Measurements from ENCODE around the gene CAP2.
"Not testable (repeated sequence)": the region's sequence is repeated elsewhere in the genome, so short reads cannot be mapped to it uniquely, and the experiment has no call there.

CAP2 gene

GRCh38 chr6:17536586-17536985 is 143.2 kb downstream of the CAP2 start:
- DNase-seq (ENCODE audit: extremely low read depth, insufficient read length) = no peak
- TF ChIP-seq CTCF (IDR thresholded peaks at IDR 0.05; ENCODE audit: insufficient read depth, low read length, poor library complexity, severe bottlenecking) = no peak
- Histone ChIP-seq H3K36me3 (ENCODE audit: control insufficient read depth, insufficient read depth, low read length) (no peaks in the 10 kb centered on the region), H3K27me3 (replicated peaks; ENCODE audit: control insufficient read depth, insufficient read depth, low read length) (no peaks in the 10 kb centered on the region; the same call in none of the 2 replicates), H3K4me3 (replicated peaks; ENCODE audit: low read depth, low read length) (no peak overlapping the region)

GRCh38 chr6:17542243-17542642 is 148.8 kb downstream of the CAP2 start:
- H3K36me3 ChIP-seq (ENCODE audit: control insufficient read depth, insufficient read depth, low read length) = no peaks in the 10 kb centered on the region
- H3K27me3 ChIP-seq (replicated peaks; ENCODE audit: control insufficient read depth, insufficient read depth, low read length) = no peaks in the 10 kb centered on the region
- DNase-seq (ENCODE audit: extremely low read depth, insufficient read length) = no peak
- no peak overlapping the region for H3K4me3 ChIP-seq (replicated peaks; ENCODE audit: low read depth, low read length)
- TF ChIP-seq CTCF (IDR thresholded peaks at IDR 0.05; ENCODE audit: insufficient read depth, low read length, poor library complexity, severe bottlenecking) = no peak

- DNase-seq (ENCODE audit: extremely low read depth, insufficient read length); H3K27me3 ChIP-seq (replicated peaks; ENCODE audit: control insufficient read depth, insufficient read depth, low read length); H3K36me3 ChIP-seq (ENCODE audit: control insufficient read depth, insufficient read depth, low read length); H3K4me3 ChIP-seq (replicated peaks; ENCODE audit: low read depth, low read length): not testable (repeated sequence)
Observed at GRCh38 chr6:17545681-17546080, 152.3 kb downstream of the CAP2 start.

- TF ChIP-seq CTCF (IDR thresholded peaks at IDR 0.05; ENCODE audit: insufficient read depth, low read length, poor library complexity, severe bottlenecking) = no peak
- Histone ChIP-seq H3K36me3 (ENCODE audit: control insufficient read depth, insufficient read depth, low read length) (no peaks in the 10 kb centered on the region), H3K27me3 (replicated peaks; ENCODE audit: control insufficient read depth, insufficient read depth, low read length) (no peaks in the 10 kb centered on the region; the same call in 1 of the 2 replicates), H3K4me3 (replicated peaks; ENCODE audit: low read depth, low read length) (no peak overlapping the region)
- no peak for DNase-seq (ENCODE audit: extremely low read depth, insufficient read length)
Observed at GRCh38 chr6:17551383-17551958, 158.1 kb downstream of the CAP2 start.

GRCh38 chr6:17552861-17553260 is 159.5 kb downstream of the CAP2 start:
- Histone ChIP-seq H3K36me3 (ENCODE audit: control insufficient read depth, insufficient read depth, low read length) (no peaks in the 10 kb centered on the region), H3K27me3 (replicated peaks; ENCODE audit: control insufficient read depth, insufficient read depth, low read length) (no peaks in the 10 kb centered on the region; the same call in 1 of the 2 replicates), H3K4me3 (replicated peaks; ENCODE audit: low read depth, low read length) (no peak overlapping the region)
- DNase-seq (ENCODE audit: extremely low read depth, insufficient read length) = no peak
- TF ChIP-seq CTCF (IDR thresholded peaks at IDR 0.05; ENCODE audit: insufficient read depth, low read length, poor library complexity, severe bottlenecking) = no peak

DNA sequence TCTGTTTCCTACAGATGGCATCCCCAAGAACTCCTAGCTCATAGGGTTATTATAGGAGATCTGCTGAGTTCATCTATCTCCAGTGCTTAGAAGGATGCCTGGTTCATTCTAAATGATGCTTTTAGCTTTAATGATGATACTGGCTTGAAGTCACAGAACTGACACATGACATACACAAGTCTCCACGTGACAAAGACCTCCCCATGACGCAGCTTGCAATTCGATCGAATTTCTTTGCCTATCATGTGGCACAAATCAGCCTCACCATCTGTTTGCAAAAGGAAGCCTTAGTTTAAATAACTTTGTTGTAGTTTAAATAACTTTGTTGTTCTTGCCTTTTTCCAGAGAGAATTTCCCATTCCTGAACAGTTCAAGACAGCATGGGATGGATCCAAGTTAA is 162.6 kb downstream of the CAP2 start:
- Histone ChIP-seq H3K27me3 (replicated peaks; ENCODE audit: control insufficient read depth, insufficient read depth, low read length) (no peaks in the 10 kb centered on the region; the same call in 1 of the 2 replicates), H3K36me3 (ENCODE audit: control insufficient read depth, insufficient read depth, low read length) (no peaks in the 10 kb centered on the region), H3K4me3 (replicated peaks; ENCODE audit: low read depth, low read length) (no peak overlapping the region)
- TF ChIP-seq CTCF (IDR thresholded peaks at IDR 0.05; ENCODE audit: insufficient read depth, low read length, poor library complexity, severe bottlenecking) = no peak
- no peak for DNase-seq (ENCODE audit: extremely low read depth, insufficient read length)
